Astrocyte (in vitro differentiated cells and primary cell): ENCODE measurements around the gene WDR1.

ENCODE experiments used
- EZH2 ChIP-seq: IDR thresholded peaks from 2 replicates; pipeline ENCODE4 v1.6.1; 2012; ENCODE audit warnings: mild to moderate bottlenecking, low read length, inconsistent platforms; ENCODE audit not compliant: insufficient read depth
- TF ChIP-seq, protein P1 (sequence below): IDR thresholded peaks from 2 replicates; pipeline ENCODE4 v1.5.1; 2011; ENCODE audit warnings: low read depth, mild to moderate bottlenecking, inconsistent platforms, low read length, moderate library complexity; ENCODE audit not compliant: insufficient read depth

DNA sequence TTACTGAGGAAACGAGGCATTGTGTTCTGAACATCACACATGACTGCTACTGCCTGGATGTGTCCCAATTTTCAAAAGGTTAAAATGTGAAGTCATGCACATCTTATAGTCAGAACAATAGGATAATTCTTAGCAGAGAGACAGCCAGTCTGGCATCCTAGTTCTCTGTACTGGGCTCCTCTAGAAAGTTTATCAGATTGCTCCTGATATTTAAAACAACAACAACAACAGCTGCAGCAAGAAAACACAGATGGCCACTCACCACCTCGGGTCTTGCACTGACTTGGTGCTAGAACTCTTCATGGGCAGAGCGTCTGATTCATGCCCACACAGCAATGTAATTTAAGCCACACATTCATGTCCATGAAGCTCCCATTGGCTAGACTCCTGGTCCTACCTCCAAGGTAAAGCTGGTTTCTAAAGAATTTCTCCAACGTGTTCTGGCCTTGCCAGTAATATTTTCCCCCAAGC is 62.0 kb downstream of the WDR1 start:
- TF ChIP-seq, protein P1, sequence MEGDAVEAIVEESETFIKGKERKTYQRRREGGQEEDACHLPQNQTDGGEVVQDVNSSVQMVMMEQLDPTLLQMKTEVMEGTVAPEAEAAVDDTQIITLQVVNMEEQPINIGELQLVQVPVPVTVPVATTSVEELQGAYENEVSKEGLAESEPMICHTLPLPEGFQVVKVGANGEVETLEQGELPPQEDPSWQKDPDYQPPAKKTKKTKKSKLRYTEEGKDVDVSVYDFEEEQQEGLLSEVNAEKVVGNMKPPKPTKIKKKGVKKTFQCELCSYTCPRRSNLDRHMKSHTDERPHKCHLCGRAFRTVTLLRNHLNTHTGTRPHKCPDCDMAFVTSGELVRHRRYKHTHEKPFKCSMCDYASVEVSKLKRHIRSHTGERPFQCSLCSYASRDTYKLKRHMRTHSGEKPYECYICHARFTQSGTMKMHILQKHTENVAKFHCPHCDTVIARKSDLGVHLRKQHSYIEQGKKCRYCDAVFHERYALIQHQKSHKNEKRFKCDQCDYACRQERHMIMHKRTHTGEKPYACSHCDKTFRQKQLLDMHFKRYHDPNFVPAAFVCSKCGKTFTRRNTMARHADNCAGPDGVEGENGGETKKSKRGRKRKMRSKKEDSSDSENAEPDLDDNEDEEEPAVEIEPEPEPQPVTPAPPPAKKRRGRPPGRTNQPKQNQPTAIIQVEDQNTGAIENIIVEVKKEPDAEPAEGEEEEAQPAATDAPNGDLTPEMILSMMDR: no peak
- TF ChIP-seq EZH2: no peak
